GM23338 (cell line): Measurements from ENCODE around the gene IPPK. TPM values are rescaled to one million over a fixed set of nuclear protein-coding genes. Genes with fewer than 3 reads are reported as not detected.

Source experiments
- ATAC-seq: fragments of 200-7000 bp; cut with Tn5 transposase; 3 replicates; pipeline ENCODE4 v1.9.1; 2020
- DNase-seq: peaks from one replicate; pipeline ENCODE4 v3.0.0-alpha.2; 2015; ENCODE audit warnings: low spot score
- H2AFZ ChIP-seq: fragments of 200-600 bp; sonication (generic); 2 replicates; pipeline ENCODE4 v1.8.0; 2016; ENCODE audit warnings: antibody characterized with exemption, mild to moderate bottlenecking, moderate library complexity
- H3F3A ChIP-seq: fragments of 200-600 bp; sonication (generic); replicated peaks from 2 replicates; pipeline ENCODE4 v1.8.0; 2017; ENCODE audit warnings: antibody characterized with exemption, mixed run types, low read depth
- H3K27ac ChIP-seq: fragments of 200-600 bp; sonication (generic); 2 replicates; pipeline ENCODE4 v1.6.1; 2016; ENCODE audit warnings: low read depth
- H3K27me3 ChIP-seq: fragments of 200-600 bp; sonication (generic); 2 replicates; pipeline ENCODE4 v1.8.0; 2016; ENCODE audit warnings: mild to moderate bottlenecking, mixed run types, moderate library complexity; ENCODE audit not compliant: insufficient read depth
- H3K36me3 ChIP-seq: fragments of 200-600 bp; sonication (generic); 2 replicates; pipeline ENCODE4 v1.8.0; 2016; ENCODE audit warnings: mild to moderate bottlenecking; ENCODE audit not compliant: insufficient read depth
- H3K4me1 ChIP-seq: fragments of 200-600 bp; sonication (generic); 2 replicates; pipeline ENCODE4 v1.8.0; 2016; ENCODE audit warnings: mild to moderate bottlenecking, moderate library complexity; ENCODE audit not compliant: insufficient read depth
- H3K4me2 ChIP-seq: fragments of 200-600 bp; sonication (generic); 2 replicates; pipeline ENCODE4 v1.7.1; 2017; ENCODE audit warnings: mixed run types
- H3K4me3 ChIP-seq: fragments of 200-600 bp; sonication (generic); 2 replicates; pipeline ENCODE4 v1.6.1; 2016; ENCODE audit warnings: mixed run types
- H3K79me2 ChIP-seq: fragments of 200-600 bp; sonication (generic); replicated peaks from 2 replicates; pipeline ENCODE4 v1.8.0; 2017; ENCODE audit warnings: mild to moderate bottlenecking; ENCODE audit not compliant: insufficient read depth
- H3K9me2 ChIP-seq: fragments of 200-600 bp; sonication (generic); 2 replicates; pipeline ENCODE4 v1.8.0; 2017; ENCODE audit not compliant: insufficient read depth
- H4K20me1 ChIP-seq: fragments of 200-600 bp; sonication (generic); replicated peaks from 2 replicates; pipeline ENCODE4 v1.8.0; 2017; ENCODE audit warnings: mild to moderate bottlenecking; ENCODE audit not compliant: insufficient read depth
- H3K27ac Mint-ChIP-seq: 2 replicates; pipeline ENCODE4 v1.8.0; 2020; ENCODE audit warnings: inconsistent platforms, mild to moderate bottlenecking, moderate library complexity, mixed read lengths
- H3K27me3 Mint-ChIP-seq: 3 replicates; pipeline ENCODE4 v1.8.0; 2022; ENCODE audit warnings: low read depth, mild to moderate bottlenecking, moderate library complexity, mixed read lengths, inconsistent platforms; ENCODE audit not compliant: insufficient read depth, poor library complexity
- H3K36me3 Mint-ChIP-seq: 3 replicates; pipeline ENCODE4 v1.8.0; 2021; ENCODE audit warnings: low read depth, mild to moderate bottlenecking, inconsistent platforms, moderate library complexity, mixed read lengths
- H3K4me1 Mint-ChIP-seq: 3 replicates; pipeline ENCODE4 v1.8.0; 2020; ENCODE audit warnings: mild to moderate bottlenecking, inconsistent platforms, mixed read lengths
- H3K4me3 Mint-ChIP-seq: 3 replicates; pipeline ENCODE4 v1.8.0; 2021; ENCODE audit warnings: moderate library complexity, mild to moderate bottlenecking, inconsistent platforms, mixed read lengths
- H3K9me3 Mint-ChIP-seq: 3 replicates; pipeline ENCODE4 v1.8.0; 2020; ENCODE audit warnings: moderate library complexity, mild to moderate bottlenecking, inconsistent platforms, mixed read lengths
- CREB1 ChIP-seq: fragments of 250-450 bp; sonication (Bioruptor Pico); IDR thresholded peaks from 2 replicates; pipeline ENCODE4 v1.5.0; 2020; ENCODE audit warnings: low read depth, mild to moderate bottlenecking, moderate library complexity
- EZH2phosphoT487 ChIP-seq: fragments of 200-600 bp; sonication (generic); IDR thresholded peaks from one replicate; pipeline ENCODE4 v1.8.1; 2018; ENCODE audit warnings: antibody characterized with exemption; ENCODE audit not compliant: unreplicated experiment
- POLR2AphosphoS5 ChIP-seq: IDR thresholded peaks from 2 replicates; pipeline ENCODE4 v1.6.1; 2016; ENCODE audit warnings: antibody characterized with exemption, low read depth
- STAT1 ChIP-seq: IDR thresholded peaks from one replicate; pipeline ENCODE4 v1.6.1; 2016; ENCODE audit warnings: antibody characterized with exemption; ENCODE audit not compliant: unreplicated experiment
- ZNF331 ChIP-seq: fragments of 250-450 bp; sonication (Bioruptor Pico); IDR thresholded peaks from 2 replicates; pipeline ENCODE4 v1.5.0; 2020; ENCODE audit warnings: low read depth, mild to moderate bottlenecking, moderate library complexity
- polyA plus RNA-seq: library from polyadenylated mRNA; unstranded; fragments of >200 nt; fragmentation: Nextera tagmentation; extraction: Ambion mirVana; gene quantifications from 2 replicates; pipeline ENCODE4 v1.2.1, GENCODE V29; 2016
- total RNA-seq: library from RNA; depleted of rRNA; stranded (reverse); fragments of >200 nt; shearing (Covaris generic); gene quantifications from 2 replicates; pipeline ENCODE4 v1.2.3, GENCODE V29; 2014
- TF ChIP-seq, protein P1 (sequence below): fragments of 250-450 bp; sonication (Bioruptor Pico); IDR thresholded peaks from 2 replicates; pipeline ENCODE4 v1.5.0; 2020; ENCODE audit warnings: mild to moderate bottlenecking, moderate library complexity
- TF ChIP-seq, protein P2 (sequence below): IDR thresholded peaks from 2 replicates; pipeline ENCODE4 v1.6.1; 2016; ENCODE audit warnings: antibody characterized with exemption
- TF ChIP-seq, protein P3 (sequence below), 2 experiments: fragments of 200-600 bp in 1 of 2; sonication (generic) in 1 of 2; conservative IDR thresholded peaks; 2 replicates each; pipeline versions ENCODE4 v1.5.1 to v1.6.1; 2016 to 2017; ENCODE audit warnings: antibody characterized with exemption in 2 of 2, low read depth in 2 of 2, mild to moderate bottlenecking in 2 of 2, moderate library complexity in 1 of 2
- TF ChIP-seq, protein P4 (sequence below): IDR thresholded peaks from one replicate; pipeline ENCODE4 v1.6.1; 2018; ENCODE audit warnings: antibody characterized with exemption; ENCODE audit not compliant: unreplicated experiment

The IPPK gene
- total and polyA plus RNA-seq, 2 experiments from 2014 or later = 6.5 to 17.5 TPM

DNA sequence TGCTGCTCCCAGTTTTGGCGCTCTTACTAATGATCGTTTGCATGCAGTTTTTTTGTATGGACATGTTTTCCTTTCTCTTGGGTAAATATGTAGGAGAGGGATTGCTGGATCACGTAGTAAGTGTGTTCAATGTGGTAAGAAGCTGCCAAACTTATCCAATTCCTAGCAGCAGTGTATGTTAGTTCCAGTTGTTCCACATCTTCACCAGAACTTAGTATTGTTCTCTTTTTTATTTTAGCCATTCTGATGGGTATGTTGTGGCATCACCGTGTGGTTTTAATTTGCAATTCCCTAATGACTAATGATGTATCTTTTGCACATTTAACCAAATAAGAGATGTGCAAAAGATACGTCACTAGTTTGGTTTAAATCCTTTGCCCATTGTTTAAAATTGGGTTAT, 65.9 kb downstream of the IPPK start:
- TF ChIP-seq, protein P1, sequence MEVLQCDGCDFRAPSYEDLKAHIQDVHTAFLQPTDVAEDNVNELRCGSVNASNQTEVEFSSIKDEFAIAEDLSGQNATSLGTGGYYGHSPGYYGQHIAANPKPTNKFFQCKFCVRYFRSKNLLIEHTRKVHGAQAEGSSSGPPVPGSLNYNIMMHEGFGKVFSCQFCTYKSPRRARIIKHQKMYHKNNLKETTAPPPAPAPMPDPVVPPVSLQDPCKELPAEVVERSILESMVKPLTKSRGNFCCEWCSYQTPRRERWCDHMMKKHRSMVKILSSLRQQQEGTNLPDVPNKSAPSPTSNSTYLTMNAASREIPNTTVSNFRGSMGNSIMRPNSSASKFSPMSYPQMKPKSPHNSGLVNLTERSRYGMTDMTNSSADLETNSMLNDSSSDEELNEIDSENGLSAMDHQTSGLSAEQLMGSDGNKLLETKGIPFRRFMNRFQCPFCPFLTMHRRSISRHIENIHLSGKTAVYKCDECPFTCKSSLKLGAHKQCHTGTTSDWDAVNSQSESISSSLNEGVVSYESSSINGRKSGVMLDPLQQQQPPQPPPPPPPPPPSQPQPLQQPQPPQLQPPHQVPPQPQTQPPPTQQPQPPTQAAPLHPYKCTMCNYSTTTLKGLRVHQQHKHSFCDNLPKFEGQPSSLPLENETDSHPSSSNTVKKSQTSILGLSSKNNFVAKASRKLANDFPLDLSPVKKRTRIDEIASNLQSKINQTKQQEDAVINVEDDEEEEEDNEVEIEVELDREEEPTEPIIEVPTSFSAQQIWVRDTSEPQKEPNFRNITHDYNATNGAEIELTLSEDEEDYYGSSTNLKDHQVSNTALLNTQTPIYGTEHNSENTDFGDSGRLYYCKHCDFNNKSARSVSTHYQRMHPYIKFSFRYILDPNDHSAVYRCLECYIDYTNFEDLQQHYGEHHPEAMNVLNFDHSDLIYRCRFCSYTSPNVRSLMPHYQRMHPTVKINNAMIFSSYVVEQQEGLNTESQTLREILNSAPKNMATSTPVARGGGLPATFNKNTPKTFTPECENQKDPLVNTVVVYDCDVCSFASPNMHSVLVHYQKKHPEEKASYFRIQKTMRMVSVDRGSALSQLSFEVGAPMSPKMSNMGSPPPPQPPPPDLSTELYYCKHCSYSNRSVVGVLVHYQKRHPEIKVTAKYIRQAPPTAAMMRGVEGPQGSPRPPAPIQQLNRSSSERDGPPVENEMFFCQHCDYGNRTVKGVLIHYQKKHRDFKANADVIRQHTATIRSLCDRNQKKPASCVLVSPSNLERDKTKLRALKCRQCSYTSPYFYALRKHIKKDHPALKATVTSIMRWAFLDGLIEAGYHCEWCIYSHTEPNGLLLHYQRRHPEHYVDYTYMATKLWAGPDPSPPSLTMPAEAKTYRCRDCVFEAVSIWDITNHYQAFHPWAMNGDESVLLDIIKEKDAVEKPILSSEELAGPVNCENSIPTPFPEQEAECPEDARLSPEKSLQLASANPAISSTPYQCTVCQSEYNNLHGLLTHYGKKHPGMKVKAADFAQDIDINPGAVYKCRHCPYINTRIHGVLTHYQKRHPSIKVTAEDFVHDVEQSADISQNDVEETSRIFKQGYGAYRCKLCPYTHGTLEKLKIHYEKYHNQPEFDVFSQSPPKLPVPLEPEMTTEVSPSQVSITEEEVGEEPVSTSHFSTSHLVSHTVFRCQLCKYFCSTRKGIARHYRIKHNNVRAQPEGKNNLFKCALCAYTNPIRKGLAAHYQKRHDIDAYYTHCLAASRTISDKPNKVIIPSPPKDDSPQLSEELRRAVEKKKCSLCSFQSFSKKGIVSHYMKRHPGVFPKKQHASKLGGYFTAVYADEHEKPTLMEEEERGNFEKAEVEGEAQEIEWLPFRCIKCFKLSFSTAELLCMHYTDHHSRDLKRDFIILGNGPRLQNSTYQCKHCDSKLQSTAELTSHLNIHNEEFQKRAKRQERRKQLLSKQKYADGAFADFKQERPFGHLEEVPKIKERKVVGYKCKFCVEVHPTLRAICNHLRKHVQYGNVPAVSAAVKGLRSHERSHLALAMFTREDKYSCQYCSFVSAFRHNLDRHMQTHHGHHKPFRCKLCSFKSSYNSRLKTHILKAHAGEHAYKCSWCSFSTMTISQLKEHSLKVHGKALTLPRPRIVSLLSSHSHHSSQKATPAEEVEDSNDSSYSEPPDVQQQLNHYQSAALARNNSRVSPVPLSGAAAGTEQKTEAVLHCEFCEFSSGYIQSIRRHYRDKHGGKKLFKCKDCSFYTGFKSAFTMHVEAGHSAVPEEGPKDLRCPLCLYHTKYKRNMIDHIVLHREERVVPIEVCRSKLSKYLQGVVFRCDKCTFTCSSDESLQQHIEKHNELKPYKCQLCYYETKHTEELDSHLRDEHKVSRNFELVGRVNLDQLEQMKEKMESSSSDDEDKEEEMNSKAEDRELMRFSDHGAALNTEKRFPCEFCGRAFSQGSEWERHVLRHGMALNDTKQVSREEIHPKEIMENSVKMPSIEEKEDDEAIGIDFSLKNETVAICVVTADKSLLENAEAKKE (CRISPR knock-in tag) = no peak
- TF ChIP-seq, protein P2, sequence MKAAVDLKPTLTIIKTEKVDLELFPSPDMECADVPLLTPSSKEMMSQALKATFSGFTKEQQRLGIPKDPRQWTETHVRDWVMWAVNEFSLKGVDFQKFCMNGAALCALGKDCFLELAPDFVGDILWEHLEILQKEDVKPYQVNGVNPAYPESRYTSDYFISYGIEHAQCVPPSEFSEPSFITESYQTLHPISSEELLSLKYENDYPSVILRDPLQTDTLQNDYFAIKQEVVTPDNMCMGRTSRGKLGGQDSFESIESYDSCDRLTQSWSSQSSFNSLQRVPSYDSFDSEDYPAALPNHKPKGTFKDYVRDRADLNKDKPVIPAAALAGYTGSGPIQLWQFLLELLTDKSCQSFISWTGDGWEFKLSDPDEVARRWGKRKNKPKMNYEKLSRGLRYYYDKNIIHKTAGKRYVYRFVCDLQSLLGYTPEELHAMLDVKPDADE = no peak
- TF ChIP-seq STAT1 = no peak
- TF ChIP-seq POLR2AphosphoS5 = no peak
- no peak for TF ChIP-seq CREB1 (CRISPR knock-in tag)
- no peak for TF ChIP-seq ZNF331 (CRISPR knock-in tag)
- TF ChIP-seq EZH2phosphoT487 = no peak
- TF ChIP-seq, protein P3, sequence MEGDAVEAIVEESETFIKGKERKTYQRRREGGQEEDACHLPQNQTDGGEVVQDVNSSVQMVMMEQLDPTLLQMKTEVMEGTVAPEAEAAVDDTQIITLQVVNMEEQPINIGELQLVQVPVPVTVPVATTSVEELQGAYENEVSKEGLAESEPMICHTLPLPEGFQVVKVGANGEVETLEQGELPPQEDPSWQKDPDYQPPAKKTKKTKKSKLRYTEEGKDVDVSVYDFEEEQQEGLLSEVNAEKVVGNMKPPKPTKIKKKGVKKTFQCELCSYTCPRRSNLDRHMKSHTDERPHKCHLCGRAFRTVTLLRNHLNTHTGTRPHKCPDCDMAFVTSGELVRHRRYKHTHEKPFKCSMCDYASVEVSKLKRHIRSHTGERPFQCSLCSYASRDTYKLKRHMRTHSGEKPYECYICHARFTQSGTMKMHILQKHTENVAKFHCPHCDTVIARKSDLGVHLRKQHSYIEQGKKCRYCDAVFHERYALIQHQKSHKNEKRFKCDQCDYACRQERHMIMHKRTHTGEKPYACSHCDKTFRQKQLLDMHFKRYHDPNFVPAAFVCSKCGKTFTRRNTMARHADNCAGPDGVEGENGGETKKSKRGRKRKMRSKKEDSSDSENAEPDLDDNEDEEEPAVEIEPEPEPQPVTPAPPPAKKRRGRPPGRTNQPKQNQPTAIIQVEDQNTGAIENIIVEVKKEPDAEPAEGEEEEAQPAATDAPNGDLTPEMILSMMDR (conservative IDR thresholded peaks at IDR 0.05; ENCODE audit: low read depth in 2 of 2) = no peak
- TF ChIP-seq, protein P4, sequence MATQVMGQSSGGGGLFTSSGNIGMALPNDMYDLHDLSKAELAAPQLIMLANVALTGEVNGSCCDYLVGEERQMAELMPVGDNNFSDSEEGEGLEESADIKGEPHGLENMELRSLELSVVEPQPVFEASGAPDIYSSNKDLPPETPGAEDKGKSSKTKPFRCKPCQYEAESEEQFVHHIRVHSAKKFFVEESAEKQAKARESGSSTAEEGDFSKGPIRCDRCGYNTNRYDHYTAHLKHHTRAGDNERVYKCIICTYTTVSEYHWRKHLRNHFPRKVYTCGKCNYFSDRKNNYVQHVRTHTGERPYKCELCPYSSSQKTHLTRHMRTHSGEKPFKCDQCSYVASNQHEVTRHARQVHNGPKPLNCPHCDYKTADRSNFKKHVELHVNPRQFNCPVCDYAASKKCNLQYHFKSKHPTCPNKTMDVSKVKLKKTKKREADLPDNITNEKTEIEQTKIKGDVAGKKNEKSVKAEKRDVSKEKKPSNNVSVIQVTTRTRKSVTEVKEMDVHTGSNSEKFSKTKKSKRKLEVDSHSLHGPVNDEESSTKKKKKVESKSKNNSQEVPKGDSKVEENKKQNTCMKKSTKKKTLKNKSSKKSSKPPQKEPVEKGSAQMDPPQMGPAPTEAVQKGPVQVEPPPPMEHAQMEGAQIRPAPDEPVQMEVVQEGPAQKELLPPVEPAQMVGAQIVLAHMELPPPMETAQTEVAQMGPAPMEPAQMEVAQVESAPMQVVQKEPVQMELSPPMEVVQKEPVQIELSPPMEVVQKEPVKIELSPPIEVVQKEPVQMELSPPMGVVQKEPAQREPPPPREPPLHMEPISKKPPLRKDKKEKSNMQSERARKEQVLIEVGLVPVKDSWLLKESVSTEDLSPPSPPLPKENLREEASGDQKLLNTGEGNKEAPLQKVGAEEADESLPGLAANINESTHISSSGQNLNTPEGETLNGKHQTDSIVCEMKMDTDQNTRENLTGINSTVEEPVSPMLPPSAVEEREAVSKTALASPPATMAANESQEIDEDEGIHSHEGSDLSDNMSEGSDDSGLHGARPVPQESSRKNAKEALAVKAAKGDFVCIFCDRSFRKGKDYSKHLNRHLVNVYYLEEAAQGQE = no peak
- Histone ChIP-seq H3K27ac (no peak overlapping the region), H3F3A (no peaks in the 10 kb centered on the region), H3K79me2 (no peaks in the 10 kb centered on the region), H3K36me3 (peaks cover 5% of the 10 kb centered on the region; the same call in 1 of the 2 replicates), H2AFZ (no peak overlapping the region), H4K20me1 (no peaks in the 10 kb centered on the region), H3K27me3 (no peaks in the 10 kb centered on the region), H3K4me1 (no peaks in the 10 kb centered on the region), H3K4me2 (no peak overlapping the region), H3K4me3 (no peak overlapping the region), H3K9me2 (no peaks in the 10 kb centered on the region; the same call in 1 of the 2 replicates)
- Mint-ChIP-seq H3K9me3 (peaks cover 21% of the 10 kb centered on the region), H3K36me3 (peaks cover 9% of the 10 kb centered on the region), H3K4me3 (no peak overlapping the region), H3K27me3 (peaks cover 10% of the 10 kb centered on the region), H3K27ac (no peak overlapping the region), H3K4me1 (no peaks in the 10 kb centered on the region)
- ATAC-seq = no peak
- DNase-seq = no peak
